ENCODE data around the gene DCTPP1. TPM values are rescaled to one million over a fixed set of nuclear protein-coding genes. Genes with fewer than 3 reads are reported as not detected.

Gene DCTPP1
- total RNA-seq, 4 donors from 2014 or later = 14.7 to 18.8 (median 17.9) TPM

GRCh38 chr16:30434852-30435251 is 5.0 kb upstream of the DCTPP1 start:
- WGBS, 2 donors = 39 to 48% methylated on average over 4 of the region's 4 CpGs
- no peak for DNase-seq (ENCODE audit: low spot score in 2 of 2)
- TF ChIP-seq CTCF (IDR thresholded peaks at IDR 0.05) (no peak), POLR2A (IDR thresholded peaks at IDR 0.05) (no peak)
- intact Hi-C loops (cut with DNase I; ENCODE audit: low total_unique reads) = no loop called here
- H3K4me3 ChIP-seq (ENCODE audit: low read depth, poor library complexity, severe bottlenecking) = no peak overlapping the region

DNA sequence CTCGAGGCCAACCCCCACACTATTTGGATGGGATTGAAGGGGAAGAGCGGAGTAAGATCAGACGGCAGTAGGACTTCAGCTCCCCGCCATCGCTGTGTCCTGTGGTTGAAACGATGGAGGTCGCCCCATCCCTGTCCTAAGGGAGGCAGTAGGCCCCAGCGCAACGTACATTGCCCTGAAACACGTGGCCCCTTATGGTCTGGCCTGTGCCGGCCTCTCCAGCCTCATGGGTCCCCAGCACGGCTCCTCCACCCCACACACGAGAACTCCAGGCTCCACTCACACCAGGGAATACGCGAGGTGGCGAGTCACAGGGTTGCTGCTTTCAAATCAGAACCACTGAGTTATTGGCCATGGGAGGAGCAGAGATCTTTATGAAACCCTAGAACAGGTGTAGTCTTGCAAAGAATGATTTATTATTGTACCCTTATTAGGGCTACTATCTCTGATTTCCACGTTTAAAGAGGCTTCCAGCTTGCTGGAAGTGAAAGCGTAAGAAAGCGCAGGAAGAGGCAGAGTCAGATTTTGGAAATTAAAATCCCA is 669 bp upstream of the DCTPP1 start:
- no peak for DNase-seq (ENCODE audit: low spot score in 2 of 2)
- H3K4me3 ChIP-seq (ENCODE audit: low read depth, poor library complexity, severe bottlenecking) = no peak overlapping the region
- TF ChIP-seq CTCF (IDR thresholded peaks at IDR 0.05) = peak in 1 of 3 donors; percentile 56
- no peak for TF ChIP-seq POLR2A (IDR thresholded peaks at IDR 0.05)
- intact Hi-C loops (cut with DNase I; ENCODE audit: low total_unique reads) = no loop called here
- 54 to 55% methylated on average over 17 to 19 of the region's 19 CpGs for WGBS, 2 donors

DNA sequence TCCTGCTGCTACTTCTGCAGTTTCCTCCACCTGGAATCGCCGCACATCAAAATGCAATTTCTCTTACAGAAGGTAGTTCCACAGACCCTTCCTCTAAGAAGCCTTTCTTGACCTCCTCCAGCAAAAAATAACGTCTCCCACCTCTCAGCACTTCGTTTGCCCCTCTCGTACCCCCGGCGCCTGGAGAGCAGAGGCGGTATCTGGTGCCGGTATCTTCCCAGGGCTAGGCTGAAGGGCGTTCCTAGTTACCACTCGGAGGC is 482 bp downstream of the DCTPP1 start:
- peak overlapping the region; percentile 65 for H3K4me3 ChIP-seq (ENCODE audit: low read depth, poor library complexity, severe bottlenecking)
- intact Hi-C loops (cut with DNase I; ENCODE audit: low total_unique reads) = no loop called here
- WGBS, 2 donors = 2% methylated on average over 11 of the region's 11 CpGs
- TF ChIP-seq POLR2A (IDR thresholded peaks at IDR 0.05) (no peak), CTCF (IDR thresholded peaks at IDR 0.05) (no peak)
- DNase-seq (ENCODE audit: low spot score in 2 of 2) = no peak

GRCh38 chr16:30428055-30428454 is 1.8 kb downstream of the DCTPP1 start:
- intact Hi-C loops (cut with DNase I; ENCODE audit: low total_unique reads) = no loop called here
- 91 to 97% methylated on average over 4 of the region's 4 CpGs for WGBS, 2 donors

GRCh38 chr16:30421010-30421409 is 8.8 kb downstream of the DCTPP1 start:
- no peak overlapping the region for H3K4me3 ChIP-seq (ENCODE audit: low read depth, poor library complexity, severe bottlenecking)
- DNase-seq (ENCODE audit: low spot score in 2 of 2) = no peak
- intact Hi-C loops (cut with DNase I; ENCODE audit: low total_unique reads) = no loop called here
- WGBS, 2 donors = 72 to 74% methylated on average over 5 of the region's 5 CpGs
- TF ChIP-seq CTCF (IDR thresholded peaks at IDR 0.05) (no peak), POLR2A (IDR thresholded peaks at IDR 0.05) (no peak)

More at GRCh38 chr16:30428055-30428454, 1.8 kb downstream of the DCTPP1 start:
- no peak overlapping the region for H3K4me3 ChIP-seq (ENCODE audit: low read depth, poor library complexity, severe bottlenecking)
- TF ChIP-seq POLR2A (IDR thresholded peaks at IDR 0.05) (no peak), CTCF (IDR thresholded peaks at IDR 0.05) (no peak)
- DNase-seq (ENCODE audit: low spot score in 2 of 2) = no peak

Measured in lower leg skin (tissue), 4 donors.